Measurements from ENCODE around the gene UBE2J2. TPM values are rescaled to one million over a fixed set of nuclear protein-coding genes. Genes with fewer than 3 reads are reported as not detected.

Gene UBE2J2
- total and polyA plus RNA-seq, 5 donors from 2014 or later = 56.4 to 97.5 (median 77.2) TPM

- Mint-ChIP-seq H3K4me3 (no peak overlapping the region), H3K36me3 (no peaks in the 10 kb centered on the region), H3K27me3 (no peaks in the 10 kb centered on the region), H3K9me3 (no peaks in the 10 kb centered on the region), H3K4me1 (no peaks in the 10 kb centered on the region), H3K27ac (no peak overlapping the region)
- H3K9me3 ChIP-seq (ENCODE audit: control insufficient read depth in 2 of 2, low read length in 2 of 2) = no peaks in the 10 kb centered on the region
- no peak for ATAC-seq (ENCODE audit: low read depth in 2 of 2)
- no peak for DNase-seq
- no peaks in the 10 kb centered on the region for H3K36me3 ChIP-seq (ENCODE audit: control insufficient read depth, insufficient read depth, low read length)
- H3K27ac ChIP-seq (ENCODE audit: insufficient read depth, low read length, poor library complexity, severe bottlenecking) = no peak overlapping the region
- H3K4me3 ChIP-seq (ENCODE audit: low read depth, low read length) = no peak overlapping the region
- H3K4me1 ChIP-seq (ENCODE audit: control insufficient read depth, insufficient read depth, low read length, poor library complexity, severe bottlenecking) = no peaks in the 10 kb centered on the region
- no peaks in the 10 kb centered on the region for H3K27me3 ChIP-seq (ENCODE audit: control insufficient read depth, insufficient read depth, low read length)
Measured at GRCh38 chr1:1240822-1241587, 32.6 kb downstream of the UBE2J2 start.

DNA sequence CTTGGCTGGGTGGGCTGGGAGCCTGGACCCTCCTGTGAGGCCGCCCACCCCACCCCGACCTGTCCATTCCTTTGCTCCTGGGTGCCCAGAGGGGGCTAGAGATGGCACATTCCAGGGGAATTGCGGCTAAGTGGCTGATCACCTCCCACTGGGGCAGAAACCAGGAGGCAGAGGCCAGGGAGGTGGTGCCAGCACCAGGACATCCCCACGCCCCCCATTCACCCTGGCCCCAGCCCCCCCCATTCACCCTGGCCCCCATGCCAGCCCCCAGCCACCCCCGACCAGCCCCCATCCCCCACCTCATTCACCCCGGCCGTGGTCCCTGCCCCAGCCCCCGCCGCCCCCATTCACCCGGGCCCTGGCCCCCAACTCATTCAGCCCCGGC lies 33.3 kb downstream of the UBE2J2 start:
- Mint-ChIP-seq H3K4me1 (no peaks in the 10 kb centered on the region), H3K27me3 (no peaks in the 10 kb centered on the region), H3K9me3 (no peaks in the 10 kb centered on the region), H3K4me3 (no peak overlapping the region), H3K36me3 (no peaks in the 10 kb centered on the region), H3K27ac (no peak overlapping the region)
- no peak overlapping the region for H3K4me3 ChIP-seq (ENCODE audit: low read depth, low read length)
- H3K36me3 ChIP-seq (ENCODE audit: control insufficient read depth, insufficient read depth, low read length) = no peaks in the 10 kb centered on the region
- no peak overlapping the region for H3K27ac ChIP-seq (ENCODE audit: insufficient read depth, low read length, poor library complexity, severe bottlenecking)
- no peaks in the 10 kb centered on the region for H3K9me3 ChIP-seq (ENCODE audit: control insufficient read depth in 2 of 2, low read length in 2 of 2)
- H3K4me1 ChIP-seq (ENCODE audit: control insufficient read depth, insufficient read depth, low read length, poor library complexity, severe bottlenecking) = no peaks in the 10 kb centered on the region
- no peaks in the 10 kb centered on the region for H3K27me3 ChIP-seq (ENCODE audit: control insufficient read depth, insufficient read depth, low read length)
- ATAC-seq (ENCODE audit: low read depth in 2 of 2) (no peak), DNase-seq (no peak)

DNA sequence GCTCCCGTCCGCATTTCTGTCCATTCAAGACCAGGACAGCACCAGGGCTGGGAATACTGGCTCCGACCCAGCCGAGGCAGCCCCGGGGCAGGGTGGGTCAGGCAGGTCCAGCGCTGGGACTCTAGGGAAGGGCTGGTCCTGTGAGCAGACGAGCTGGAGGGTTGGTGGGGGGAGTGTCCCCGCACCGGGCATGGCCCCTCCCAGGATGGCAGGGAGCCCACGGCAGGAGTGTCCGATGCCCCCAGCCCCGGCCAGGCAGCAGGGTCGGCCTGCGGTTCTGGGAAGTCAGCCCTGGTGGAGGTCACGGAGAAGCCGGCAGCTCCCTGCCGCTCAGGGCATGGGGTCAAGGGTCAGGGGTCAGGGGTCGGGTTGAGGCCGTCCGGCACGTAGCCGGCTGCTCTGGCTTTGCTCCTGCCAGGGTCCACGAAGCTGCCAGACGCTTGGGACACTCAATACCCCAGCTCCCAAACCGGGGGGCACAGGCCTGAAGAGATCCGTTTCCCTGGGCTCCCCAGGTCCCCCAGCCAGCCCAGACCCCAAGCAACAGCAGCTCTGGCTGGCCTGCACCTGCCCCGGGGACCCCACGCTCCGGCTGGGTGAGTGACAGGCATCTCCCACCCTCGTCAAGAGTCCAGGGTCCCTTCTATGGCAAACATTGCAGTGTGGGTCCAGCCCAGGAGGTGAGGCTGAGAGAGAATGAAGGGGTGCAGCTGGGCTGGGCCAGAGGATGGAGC lies 33.9 kb downstream of the UBE2J2 start:
- no peak overlapping the region for H3K4me3 ChIP-seq (ENCODE audit: low read depth, low read length)
- H3K4me1 ChIP-seq (ENCODE audit: control insufficient read depth, insufficient read depth, low read length, poor library complexity, severe bottlenecking) = no peaks in the 10 kb centered on the region
- H3K27ac ChIP-seq (ENCODE audit: insufficient read depth, low read length, poor library complexity, severe bottlenecking) = no peak overlapping the region
- no peak overlapping the region for H3K4me3 Mint-ChIP-seq
- ATAC-seq (ENCODE audit: low read depth in 2 of 2) = no peak
- no peak overlapping the region for H3K27ac Mint-ChIP-seq
- H3K27me3 Mint-ChIP-seq = no peaks in the 10 kb centered on the region
- no peaks in the 10 kb centered on the region for H3K9me3 Mint-ChIP-seq
- no peaks in the 10 kb centered on the region for H3K27me3 ChIP-seq (ENCODE audit: control insufficient read depth, insufficient read depth, low read length)
- DNase-seq = no peak
- no peaks in the 10 kb centered on the region for H3K36me3 ChIP-seq (ENCODE audit: control insufficient read depth, insufficient read depth, low read length)
- H3K4me1 Mint-ChIP-seq = peaks cover 0 to 3% (median 0%) of the 10 kb centered on the region in 4 donors
- H3K9me3 ChIP-seq (ENCODE audit: control insufficient read depth in 2 of 2, low read length in 2 of 2) = no peaks in the 10 kb centered on the region
- no peaks in the 10 kb centered on the region for H3K36me3 Mint-ChIP-seq

GRCh38 chr1:1239227-1239613 lies 34.4 kb downstream of the UBE2J2 start:
- Histone ChIP-seq H3K27me3 (ENCODE audit: control insufficient read depth, insufficient read depth, low read length) (no peaks in the 10 kb centered on the region), H3K4me3 (ENCODE audit: low read depth, low read length) (no peak overlapping the region), H3K36me3 (ENCODE audit: control insufficient read depth, insufficient read depth, low read length) (no peaks in the 10 kb centered on the region), H3K4me1 (ENCODE audit: control insufficient read depth, insufficient read depth, low read length, poor library complexity, severe bottlenecking) (no peaks in the 10 kb centered on the region), H3K27ac (ENCODE audit: insufficient read depth, low read length, poor library complexity, severe bottlenecking) (no peak overlapping the region), H3K9me3 (ENCODE audit: control insufficient read depth in 2 of 2, low read length in 2 of 2) (no peaks in the 10 kb centered on the region)
- H3K36me3 Mint-ChIP-seq = peaks cover 3% of the 10 kb centered on the region
- no peaks in the 10 kb centered on the region for H3K27me3 Mint-ChIP-seq
- H3K9me3 Mint-ChIP-seq = no peaks in the 10 kb centered on the region
- no peak for ATAC-seq (ENCODE audit: low read depth in 2 of 2)
- DNase-seq = no peak
- no peak overlapping the region for H3K27ac Mint-ChIP-seq
- H3K4me1 Mint-ChIP-seq = peaks cover 0 to 9% (median under 1%) of the 10 kb centered on the region in 4 donors
- no peak overlapping the region for H3K4me3 Mint-ChIP-seq

GRCh38 chr1:1238702-1239178 lies 34.9 kb downstream of the UBE2J2 start:
- H3K36me3 ChIP-seq (ENCODE audit: control insufficient read depth, insufficient read depth, low read length) = no peaks in the 10 kb centered on the region
- Mint-ChIP-seq H3K36me3 (peaks cover 3% of the 10 kb centered on the region), H3K27ac (no peak overlapping the region), H3K4me1 (peaks cover 0 to 14% (median 3%) of the 10 kb centered on the region in 4 donors), H3K27me3 (no peaks in the 10 kb centered on the region), H3K4me3 (no peak overlapping the region), H3K9me3 (no peaks in the 10 kb centered on the region)
- no peak for ATAC-seq (ENCODE audit: low read depth in 2 of 2)
- no peak overlapping the region for H3K27ac ChIP-seq (ENCODE audit: insufficient read depth, low read length, poor library complexity, severe bottlenecking)
- DNase-seq = no peak
- H3K9me3 ChIP-seq (ENCODE audit: control insufficient read depth in 2 of 2, low read length in 2 of 2) = no peaks in the 10 kb centered on the region
- H3K4me3 ChIP-seq (ENCODE audit: low read depth, low read length) = no peak overlapping the region
- no peaks in the 10 kb centered on the region for H3K4me1 ChIP-seq (ENCODE audit: control insufficient read depth, insufficient read depth, low read length, poor library complexity, severe bottlenecking)
- H3K27me3 ChIP-seq (ENCODE audit: control insufficient read depth, insufficient read depth, low read length) = no peaks in the 10 kb centered on the region

DNA sequence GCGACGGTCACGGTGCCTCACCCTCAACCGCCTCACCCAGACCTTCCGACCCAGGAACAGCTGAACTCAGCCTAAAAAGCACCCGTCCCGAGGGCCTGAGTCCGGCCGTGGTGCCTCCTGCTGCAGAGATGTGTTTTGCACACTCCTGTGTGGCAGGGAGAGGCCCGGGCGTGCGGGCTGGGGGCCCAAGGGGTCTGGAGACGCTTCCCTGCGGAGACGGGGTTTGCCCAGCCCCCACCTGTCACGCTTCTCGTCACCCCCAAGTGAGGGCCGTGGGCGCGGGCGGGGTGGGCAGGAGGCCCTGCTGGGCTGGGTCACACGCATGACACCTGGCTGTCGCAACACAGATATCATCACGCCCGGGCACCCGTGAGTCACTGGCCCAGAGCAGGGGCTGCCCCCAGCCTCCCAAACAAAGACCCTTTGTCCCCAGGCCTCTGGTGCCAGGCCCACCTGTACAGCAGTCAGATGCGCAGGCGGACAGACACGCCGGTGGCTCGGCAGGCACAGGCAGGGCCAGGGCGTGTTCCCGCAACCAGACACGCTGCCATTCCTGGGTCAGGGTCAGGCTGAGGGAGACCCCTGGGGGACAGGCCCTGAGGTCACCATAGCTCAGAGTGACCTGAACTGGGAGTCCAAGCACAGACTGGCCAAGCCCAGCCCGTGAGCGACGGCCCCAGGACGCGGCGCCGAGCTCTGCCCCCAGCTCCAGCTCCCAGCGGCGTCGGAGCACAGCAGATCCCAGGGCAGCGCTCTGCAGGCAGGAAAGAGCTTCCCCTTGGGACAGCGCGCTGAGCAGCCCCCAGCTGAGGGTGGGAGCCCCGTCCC lies 35.6 kb downstream of the UBE2J2 start:
- no peak overlapping the region for H3K27ac ChIP-seq (ENCODE audit: insufficient read depth, low read length, poor library complexity, severe bottlenecking)
- no peaks in the 10 kb centered on the region for H3K27me3 ChIP-seq (ENCODE audit: control insufficient read depth, insufficient read depth, low read length)
- Mint-ChIP-seq H3K4me1 (peaks cover 0 to 18% (median 7%) of the 10 kb centered on the region in 4 donors), H3K36me3 (peaks cover 3% of the 10 kb centered on the region), H3K27ac (no peak overlapping the region), H3K27me3 (no peaks in the 10 kb centered on the region), H3K9me3 (no peaks in the 10 kb centered on the region), H3K4me3 (no peak overlapping the region)
- DNase-seq (no peak), ATAC-seq (ENCODE audit: low read depth in 2 of 2) (no peak)
- no peaks in the 10 kb centered on the region for H3K36me3 ChIP-seq (ENCODE audit: control insufficient read depth, insufficient read depth, low read length)
- H3K4me1 ChIP-seq (ENCODE audit: control insufficient read depth, insufficient read depth, low read length, poor library complexity, severe bottlenecking) = peaks cover 3% of the 10 kb centered on the region
- no peaks in the 10 kb centered on the region for H3K9me3 ChIP-seq (ENCODE audit: control insufficient read depth in 2 of 2, low read length in 2 of 2)
- H3K4me3 ChIP-seq (ENCODE audit: low read depth, low read length) = no peak overlapping the region

DNA sequence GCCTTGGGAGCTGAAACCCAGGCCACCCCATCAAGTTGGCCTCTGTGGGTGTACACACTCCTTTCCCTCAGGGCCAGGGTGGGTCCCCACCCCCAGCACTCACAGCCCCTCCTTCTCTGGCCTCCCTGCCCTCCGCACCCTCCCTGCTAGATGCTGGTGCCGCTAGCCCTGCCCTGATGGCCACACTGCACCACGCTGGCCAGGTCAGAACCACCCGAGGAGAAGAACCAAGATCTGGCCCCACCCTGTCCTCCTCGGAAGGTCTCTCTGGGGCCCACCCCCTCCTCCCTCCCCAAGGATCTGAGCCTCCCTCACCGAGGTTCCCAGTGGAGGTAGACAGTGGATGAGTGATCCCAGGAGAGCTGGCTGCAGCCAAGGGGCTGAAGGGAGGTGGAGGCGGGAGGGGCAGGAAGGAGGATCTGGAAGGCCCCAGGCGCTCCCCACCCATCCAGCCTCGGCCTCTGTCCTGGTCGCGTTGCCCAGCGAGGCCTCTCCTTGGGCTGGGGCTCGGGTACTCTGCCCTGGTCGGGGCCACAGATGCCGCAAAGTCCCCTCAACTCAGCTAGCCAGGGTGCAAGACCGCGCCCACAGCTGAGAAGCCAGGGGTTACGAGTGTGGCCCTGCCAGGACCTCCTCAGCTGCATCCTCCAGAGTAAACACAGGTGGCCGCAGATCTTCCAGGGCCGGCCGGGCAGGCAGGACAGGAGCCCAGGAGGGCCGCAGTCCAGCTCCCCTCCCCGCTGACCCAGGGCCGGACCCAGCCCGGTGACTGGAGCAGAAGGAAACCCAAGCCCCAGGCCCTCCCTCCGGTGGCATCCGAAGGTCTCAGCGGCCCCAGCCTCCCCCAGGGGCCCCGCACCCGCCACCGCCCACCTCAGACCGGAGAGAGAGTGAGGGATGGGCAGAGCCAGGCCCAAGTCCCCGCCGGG lies 36.4 kb downstream of the UBE2J2 start:
- Mint-ChIP-seq H3K9me3 (no peaks in the 10 kb centered on the region), H3K27ac (no peak overlapping the region), H3K27me3 (no peaks in the 10 kb centered on the region), H3K4me1 (peaks cover 0 to 18% (median 7%) of the 10 kb centered on the region in 4 donors), H3K4me3 (no peak overlapping the region), H3K36me3 (peaks cover 3% of the 10 kb centered on the region)
- Histone ChIP-seq H3K27me3 (ENCODE audit: control insufficient read depth, insufficient read depth, low read length) (no peaks in the 10 kb centered on the region), H3K27ac (ENCODE audit: insufficient read depth, low read length, poor library complexity, severe bottlenecking) (no peak overlapping the region), H3K4me3 (ENCODE audit: low read depth, low read length) (no peak overlapping the region), H3K36me3 (ENCODE audit: control insufficient read depth, insufficient read depth, low read length) (no peaks in the 10 kb centered on the region), H3K9me3 (ENCODE audit: control insufficient read depth in 2 of 2, low read length in 2 of 2) (no peaks in the 10 kb centered on the region), H3K4me1 (ENCODE audit: control insufficient read depth, insufficient read depth, low read length, poor library complexity, severe bottlenecking) (peaks cover 8% of the 10 kb centered on the region)
- no peak for ATAC-seq (ENCODE audit: low read depth in 2 of 2)
- DNase-seq = no peak

All from CD4-positive, CD25-positive, alpha-beta regulatory T cell (primary cell).